NB4 (cell line): Measurements from ENCODE around the gene MYOM3.
"Not testable (repeated sequence)": the region's sequence is repeated elsewhere in the genome, so short reads cannot be mapped to it uniquely, and the experiment has no call there.

Experiments
- MYC ChIP-seq: IDR thresholded peaks from 2 replicates; pipeline ENCODE4 v1.6.1; 2011; ENCODE audit warnings: low read depth, low read length
- POLR2A ChIP-seq: IDR thresholded peaks from 2 replicates; pipeline ENCODE4 v1.6.1; 2011; ENCODE audit warnings: mild to moderate bottlenecking; ENCODE audit not compliant: insufficient read length; ENCODE audit errors: extremely low read depth
- TF ChIP-seq, protein P1 (sequence below): IDR thresholded peaks from one replicate; pipeline ENCODE4 v1.5.1; 2012; ENCODE audit warnings: low read depth, low read length
- TF ChIP-seq, protein P2 (sequence below): IDR thresholded peaks from 2 replicates; pipeline ENCODE4 v1.6.1; 2011; ENCODE audit warnings: low read depth, low read length

DNA sequence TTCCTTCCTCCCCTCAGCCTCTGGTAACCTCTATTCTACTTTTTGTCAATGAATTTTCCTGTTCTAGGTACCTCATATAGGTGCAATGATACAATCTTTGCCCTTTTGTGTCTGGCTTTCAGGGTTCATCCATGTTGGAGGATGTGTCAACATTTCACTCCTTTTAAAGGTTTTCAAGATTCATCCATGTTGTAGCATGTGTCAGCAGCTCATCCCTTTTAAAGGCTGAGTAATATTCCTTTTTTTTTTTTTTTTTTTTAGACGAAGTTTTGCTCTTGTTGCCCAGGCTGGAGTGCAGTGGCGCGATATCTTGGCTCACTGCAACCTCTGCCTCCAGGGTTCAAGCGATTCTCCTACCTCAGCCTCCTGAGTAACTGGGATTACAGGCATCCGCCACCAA lies 67.3 kb downstream of the MYOM3 start:
- TF ChIP-seq, protein P1, sequence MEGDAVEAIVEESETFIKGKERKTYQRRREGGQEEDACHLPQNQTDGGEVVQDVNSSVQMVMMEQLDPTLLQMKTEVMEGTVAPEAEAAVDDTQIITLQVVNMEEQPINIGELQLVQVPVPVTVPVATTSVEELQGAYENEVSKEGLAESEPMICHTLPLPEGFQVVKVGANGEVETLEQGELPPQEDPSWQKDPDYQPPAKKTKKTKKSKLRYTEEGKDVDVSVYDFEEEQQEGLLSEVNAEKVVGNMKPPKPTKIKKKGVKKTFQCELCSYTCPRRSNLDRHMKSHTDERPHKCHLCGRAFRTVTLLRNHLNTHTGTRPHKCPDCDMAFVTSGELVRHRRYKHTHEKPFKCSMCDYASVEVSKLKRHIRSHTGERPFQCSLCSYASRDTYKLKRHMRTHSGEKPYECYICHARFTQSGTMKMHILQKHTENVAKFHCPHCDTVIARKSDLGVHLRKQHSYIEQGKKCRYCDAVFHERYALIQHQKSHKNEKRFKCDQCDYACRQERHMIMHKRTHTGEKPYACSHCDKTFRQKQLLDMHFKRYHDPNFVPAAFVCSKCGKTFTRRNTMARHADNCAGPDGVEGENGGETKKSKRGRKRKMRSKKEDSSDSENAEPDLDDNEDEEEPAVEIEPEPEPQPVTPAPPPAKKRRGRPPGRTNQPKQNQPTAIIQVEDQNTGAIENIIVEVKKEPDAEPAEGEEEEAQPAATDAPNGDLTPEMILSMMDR: not testable (repeated sequence)
- not testable (repeated sequence) for TF ChIP-seq POLR2A, MYC
- TF ChIP-seq, protein P2, sequence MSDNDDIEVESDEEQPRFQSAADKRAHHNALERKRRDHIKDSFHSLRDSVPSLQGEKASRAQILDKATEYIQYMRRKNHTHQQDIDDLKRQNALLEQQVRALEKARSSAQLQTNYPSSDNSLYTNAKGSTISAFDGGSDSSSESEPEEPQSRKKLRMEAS: not testable (repeated sequence)
